HG03521 (cell line): Measurements from ENCODE around the gene PTPRG.

ENCODE experiments used
- ATAC-seq: cut with Tn5 transposase; IDR thresholded peaks from one replicate; pipeline ENCODE4 v1.9.1; 2021; ENCODE audit warnings: mild to moderate bottlenecking, moderate library complexity; ENCODE audit not compliant: unreplicated experiment

The PTPRG gene

DNA sequence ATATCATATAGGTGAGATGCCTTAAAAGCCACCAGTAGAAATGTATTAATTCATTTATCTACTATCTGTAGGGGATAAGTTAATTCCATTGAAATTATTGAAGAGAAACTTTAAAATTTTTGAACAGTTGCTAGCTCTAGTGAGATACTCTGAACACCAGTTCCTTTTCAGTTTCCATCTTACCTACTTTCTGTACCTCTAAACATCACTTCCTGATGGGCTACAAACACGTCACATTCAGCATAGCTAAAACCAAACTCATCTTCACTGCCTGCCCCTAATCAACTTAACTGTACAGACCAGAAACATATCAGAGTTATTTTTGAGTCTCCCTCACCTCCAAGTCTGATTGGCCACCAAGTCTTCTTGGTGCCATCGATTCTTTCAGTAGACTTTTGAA is 723.1 kb downstream of the PTPRG start:
- no peak for ATAC-seq

DNA sequence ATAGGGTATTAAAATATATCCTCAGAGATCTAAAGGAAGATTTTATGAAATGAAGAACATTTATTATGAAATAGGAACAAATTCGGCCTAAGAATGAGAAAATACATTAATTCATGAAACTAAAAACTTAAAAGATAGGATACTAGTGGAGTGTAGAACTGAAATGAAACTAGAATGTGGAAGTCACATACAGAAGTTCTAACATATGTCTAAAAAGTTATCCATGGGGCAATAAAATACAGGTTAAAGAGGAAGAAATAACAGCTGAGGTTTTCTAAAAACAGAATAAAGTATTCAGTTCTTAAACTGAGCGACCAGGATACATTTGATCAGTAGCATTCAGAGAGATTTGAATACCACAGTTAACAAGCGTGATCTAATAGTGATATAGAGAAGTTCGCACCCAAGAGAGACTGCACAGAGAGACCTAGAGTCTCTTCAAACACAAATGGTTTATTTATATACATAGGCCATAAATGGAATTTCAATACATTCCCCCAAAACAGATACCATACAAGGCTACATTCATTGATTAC is 726.1 kb downstream of the PTPRG start:
- no peak for ATAC-seq

DNA sequence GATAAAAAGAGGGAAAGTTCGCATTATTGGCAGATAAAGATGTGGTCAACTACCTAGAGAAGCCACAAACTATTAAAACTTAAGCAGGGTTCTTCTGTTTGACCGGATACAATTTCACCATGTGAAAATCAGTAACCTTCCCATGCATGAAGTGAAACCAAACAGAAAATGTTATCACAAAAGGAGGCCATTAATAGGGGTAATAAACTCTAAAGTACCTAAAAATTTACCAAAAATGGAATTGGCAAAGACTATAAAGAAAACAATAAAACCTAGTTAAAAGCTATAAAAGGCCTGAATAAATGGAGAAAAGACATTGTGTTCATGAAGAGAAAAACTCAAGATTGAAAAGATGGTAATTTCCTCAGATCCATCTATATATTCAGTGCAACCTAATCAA is 728.6 kb downstream of the PTPRG start:
- no peak for ATAC-seq

DNA sequence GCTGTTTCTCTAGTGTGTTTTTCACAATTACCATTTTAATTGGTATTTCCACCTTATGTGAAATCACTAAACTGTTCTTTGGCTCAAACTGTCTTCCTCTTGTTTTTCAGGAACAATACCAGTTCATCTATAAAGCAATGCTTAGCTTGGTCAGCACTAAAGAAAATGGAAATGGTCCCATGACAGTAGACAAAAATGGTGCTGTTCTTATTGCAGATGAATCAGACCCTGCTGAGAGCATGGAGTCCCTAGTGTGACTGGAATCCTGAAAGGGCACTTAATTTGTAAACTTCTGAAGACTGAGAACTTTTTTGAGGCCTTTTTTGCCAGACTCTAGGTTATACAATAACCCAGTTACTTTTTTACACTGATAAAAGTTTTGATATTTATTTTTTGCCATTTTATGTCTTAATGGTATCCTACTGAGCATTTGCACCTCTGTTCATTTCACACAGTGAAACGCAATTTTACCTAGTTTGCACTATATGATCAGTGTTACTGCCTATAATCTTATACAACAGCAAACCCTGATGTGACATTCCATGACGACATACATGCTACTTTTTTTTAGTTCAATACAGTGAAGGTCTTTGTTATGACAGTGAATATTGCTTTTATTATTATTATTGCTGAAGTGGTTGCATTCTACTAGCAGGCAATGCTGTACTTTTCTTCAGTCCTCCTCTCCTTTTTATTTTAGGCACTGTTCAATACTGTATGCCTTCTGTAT is 731.8 kb downstream of the PTPRG start:
- no peak for ATAC-seq

DNA sequence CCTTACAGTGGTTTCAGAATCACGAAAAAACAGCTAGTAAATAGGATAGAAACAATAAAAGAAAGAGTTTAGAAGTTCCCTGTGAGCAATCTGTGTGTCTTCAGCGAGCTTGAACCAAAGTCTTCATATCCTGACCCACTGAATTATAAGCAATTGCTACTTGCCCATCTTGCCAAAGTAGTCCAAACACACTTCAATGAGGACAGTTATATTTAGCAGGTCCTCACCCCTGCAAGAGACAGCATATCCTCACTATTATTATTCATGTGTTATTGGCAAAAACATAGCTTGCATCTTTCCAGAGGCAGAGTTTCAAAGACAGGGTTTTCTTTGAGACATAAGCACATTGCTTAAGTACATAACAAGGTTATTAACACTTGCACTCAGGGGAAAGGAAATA is 734.2 kb downstream of the PTPRG start:
- ATAC-seq = no peak

DNA sequence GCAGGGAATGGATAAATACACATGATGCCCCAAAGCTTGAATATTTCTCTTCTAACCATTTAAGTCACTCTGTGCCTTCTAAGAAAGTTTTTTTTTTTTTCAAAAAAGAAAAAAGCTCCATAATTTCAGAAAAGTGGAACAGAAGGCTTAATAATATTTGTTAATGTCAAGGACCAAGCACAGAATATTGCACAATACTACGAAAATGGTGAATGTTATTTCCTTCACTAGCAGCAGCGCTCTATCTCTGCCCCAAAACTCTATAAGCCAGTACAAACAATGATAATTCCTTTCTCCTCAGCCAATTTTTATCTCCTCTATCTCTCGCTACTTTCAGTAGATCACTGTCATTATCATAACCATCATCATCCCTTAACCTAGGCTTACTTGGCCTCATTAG is 739.2 kb downstream of the PTPRG start:
- no peak for ATAC-seq

DNA sequence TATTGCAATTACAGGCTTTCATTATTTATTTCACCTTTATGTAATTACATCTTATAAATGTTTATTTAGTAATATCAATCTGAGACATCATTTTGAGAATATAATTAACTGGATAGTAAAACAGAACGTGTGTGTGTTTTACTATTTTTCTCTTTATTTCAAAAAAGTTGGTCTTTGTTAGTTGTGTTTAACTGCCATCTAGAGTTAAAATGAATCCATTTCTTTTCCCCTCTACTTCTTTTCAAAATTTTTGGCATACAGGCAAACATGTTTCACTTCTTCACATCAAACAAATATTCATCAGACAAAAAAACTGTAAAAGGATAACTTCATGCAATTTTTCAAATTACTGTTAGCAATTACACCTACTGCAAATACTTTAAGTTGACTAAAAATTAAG is 750.8 kb downstream of the PTPRG start:
- ATAC-seq = no peak

DNA sequence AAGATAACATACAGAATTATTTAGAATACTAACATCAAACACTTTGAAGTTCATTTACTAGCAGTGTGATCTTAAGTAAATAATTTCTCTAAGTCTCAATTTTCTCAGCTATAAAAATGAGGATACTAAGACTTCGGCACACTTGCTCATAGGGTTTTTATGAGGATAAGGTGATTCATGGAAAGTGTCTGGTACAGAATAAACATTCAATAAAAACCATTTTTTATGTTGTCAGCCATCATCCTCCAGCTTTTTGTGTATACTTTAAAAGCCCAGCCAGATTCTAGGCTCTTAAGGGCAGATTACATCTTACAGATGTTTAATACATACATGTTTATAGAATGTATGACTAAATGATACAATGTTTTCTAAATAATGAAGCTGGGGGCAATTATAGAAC is 755.2 kb downstream of the PTPRG start:
- ATAC-seq = no peak

DNA sequence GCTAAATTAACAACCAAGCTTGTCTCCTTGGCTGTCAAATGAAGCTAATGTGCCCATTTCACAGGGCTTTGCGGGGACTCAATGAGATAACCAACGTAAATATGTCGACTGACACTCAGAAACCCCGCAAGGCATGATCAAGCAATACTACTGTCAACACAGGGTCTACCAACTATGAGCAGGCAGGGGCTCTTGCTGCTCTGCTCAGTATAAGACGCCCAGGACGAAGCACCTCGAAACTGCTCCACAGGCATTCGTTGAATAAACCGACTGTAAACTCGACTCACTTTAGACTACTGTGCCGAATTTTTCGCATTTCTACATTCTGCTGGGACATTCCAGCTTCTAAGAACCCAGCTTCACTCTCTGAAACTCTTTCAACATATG is 757.0 kb downstream of the PTPRG start:
- no peak for ATAC-seq

DNA sequence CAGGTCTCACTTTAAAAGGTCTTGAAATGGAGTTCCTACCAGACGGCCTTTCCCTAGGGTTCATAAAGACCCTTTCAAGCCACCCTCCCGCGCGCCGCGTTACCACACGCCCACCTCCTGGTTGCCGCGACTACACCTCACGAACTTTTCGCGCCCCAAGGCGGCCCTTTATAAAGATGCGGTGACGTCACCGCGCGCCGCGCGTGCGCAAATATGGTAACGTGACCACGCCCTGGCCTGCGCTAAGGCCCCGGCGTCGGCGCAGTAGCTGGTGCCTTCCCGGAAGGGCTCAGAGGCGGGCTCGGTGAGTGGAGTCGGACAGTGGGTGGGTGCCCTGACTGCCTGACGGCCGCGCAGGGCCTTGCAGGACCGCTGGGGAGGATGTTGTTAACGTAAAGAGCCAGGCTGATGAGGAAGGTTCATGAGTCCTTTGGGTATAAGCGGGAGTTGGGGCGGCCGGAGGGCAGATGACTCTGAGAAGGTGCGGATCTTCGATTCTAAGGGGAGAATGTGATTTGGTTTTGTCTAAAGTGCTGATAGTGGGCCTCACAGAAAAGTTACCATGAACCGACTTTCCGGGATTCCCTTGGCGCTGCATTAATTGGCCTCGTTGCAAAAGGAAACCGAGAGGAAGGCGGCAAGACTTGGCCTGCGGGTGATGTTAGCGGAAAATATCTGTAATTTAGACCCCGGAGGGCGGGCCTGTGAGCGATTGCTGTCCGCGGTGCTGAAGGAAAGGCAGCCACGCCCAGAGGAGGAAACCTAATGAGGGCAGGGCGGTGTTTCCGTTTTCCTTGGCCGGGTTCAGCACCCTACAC is 757.6 kb downstream of the PTPRG start:
- peak; percentile 99 for ATAC-seq

DNA sequence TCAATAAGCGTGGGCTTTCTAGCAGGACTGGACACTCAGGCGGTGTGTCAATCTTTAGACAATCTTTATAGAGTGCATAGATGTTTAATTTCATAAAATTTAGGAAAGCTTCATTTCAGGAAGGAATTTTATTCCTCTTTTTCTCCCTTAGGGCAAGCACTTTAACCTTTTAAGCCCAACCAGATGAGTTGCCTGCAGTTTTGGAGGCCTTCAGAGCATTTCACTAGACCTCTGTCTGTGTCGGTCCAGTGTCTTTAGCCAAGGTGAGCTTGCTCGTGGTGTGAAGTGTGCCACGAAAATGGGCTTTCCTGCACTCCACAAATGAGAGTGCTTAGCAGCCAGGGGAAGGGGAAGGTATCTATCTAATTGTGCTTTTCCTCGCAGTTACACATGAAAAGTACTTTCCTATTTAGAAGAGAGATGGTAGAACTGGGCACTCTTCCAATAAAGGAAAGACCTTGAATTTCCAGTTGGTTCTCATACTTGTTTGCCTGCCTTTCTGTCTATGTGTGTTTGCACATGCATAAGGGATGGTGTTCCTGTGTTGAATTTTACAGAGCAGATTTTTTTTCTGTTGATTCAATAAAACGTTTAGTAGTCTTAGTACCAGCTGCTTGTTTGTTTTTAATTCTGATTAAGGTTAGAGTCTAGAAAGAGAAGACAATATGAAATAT is 758.3 kb downstream of the PTPRG start:
- no peak for ATAC-seq

DNA sequence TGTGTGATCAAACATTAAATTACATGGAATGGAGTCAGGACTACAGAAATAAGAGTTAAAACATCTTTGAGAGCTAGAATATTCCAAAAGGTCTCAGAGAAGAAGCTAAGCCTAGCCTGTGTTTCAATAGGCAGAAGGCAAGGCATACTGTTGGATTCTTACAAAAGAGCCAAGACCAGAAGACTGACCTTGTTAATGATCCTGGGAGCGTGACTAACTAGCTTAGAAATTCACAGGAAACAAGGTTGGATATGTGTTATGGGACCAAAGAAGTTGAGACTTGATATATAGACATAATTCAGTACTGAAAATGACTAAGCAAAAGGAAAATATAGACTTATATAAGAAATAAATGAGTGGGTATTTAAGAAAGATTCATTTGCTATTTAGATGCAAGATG is 761.9 kb downstream of the PTPRG start:
- ATAC-seq = no peak

DNA sequence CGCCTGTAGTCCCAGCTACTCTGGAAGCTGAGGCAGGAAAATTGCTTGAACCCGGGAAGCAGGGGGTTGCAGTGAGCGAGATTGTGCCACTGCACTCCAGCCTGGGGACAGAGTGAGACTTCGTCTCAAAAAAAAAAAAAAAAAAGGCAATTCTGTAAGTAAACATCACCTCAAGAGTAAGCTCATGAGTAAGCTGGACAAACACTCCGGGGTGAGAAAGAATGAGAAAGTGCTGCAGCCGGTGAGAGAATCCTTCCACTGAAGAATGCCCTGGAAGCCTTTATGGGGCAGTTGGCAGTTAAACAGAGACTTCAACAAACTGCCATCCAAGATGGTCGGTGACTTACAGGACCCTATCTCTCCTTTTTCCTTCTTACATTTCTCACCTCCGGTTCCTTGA is 764.5 kb downstream of the PTPRG start:
- ATAC-seq = no peak

DNA sequence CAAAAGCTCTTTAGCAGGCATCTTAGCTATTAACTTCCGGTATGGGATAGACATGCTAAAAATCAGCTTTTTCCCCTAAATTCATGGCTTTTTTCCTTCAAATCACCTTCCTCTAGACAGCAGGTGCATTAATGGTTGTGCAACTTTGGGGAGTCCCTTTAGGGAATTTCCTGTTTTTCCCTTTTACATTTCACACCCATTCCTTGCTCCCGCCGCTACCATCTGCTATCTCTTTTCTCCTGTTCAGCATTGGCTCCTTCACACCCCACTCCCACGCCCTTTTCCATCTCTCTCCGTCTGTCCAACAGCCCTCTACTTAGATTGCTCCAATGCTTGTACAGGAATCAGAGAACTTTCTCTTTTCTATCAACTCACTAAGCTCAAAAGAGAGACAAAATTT is 768.6 kb downstream of the PTPRG start:
- ATAC-seq = no peak

DNA sequence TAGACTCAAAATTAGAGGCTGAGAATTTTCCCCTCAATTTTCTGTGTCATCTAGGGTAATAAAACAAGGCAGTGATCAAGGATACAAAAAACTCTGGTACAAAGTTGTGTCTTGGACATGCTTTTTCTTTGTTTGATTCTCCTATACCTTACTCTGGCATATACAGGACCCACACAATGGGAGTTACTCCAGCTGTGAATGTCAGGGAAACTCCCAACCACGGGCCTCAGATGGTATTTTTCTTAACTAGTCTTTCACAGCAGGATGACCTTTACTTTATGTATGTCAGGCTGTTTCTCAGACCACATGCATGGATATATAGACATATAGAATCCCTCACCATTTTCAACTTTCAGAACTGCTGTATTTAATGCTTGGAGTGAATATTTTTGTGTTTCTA is 770.6 kb downstream of the PTPRG start:
- ATAC-seq = no peak

DNA sequence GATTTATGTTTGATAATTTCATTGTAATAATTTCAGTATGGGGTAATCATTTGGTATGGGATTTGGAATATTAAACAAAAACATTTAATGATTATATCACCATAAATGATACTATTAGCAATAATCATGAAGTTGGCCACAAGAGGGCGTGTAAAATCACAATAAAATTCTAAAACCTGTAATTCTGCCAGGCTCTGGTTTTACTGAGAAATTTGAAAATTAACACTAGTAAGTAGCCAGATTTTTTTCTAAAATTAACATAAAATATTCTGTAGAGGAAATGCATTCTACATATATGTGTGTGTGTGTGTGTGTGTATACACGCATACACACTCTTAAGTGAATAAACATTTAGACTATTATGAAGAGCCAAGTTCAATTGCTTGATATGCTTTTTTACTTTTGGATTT is 771.5 kb downstream of the PTPRG start:
- no peak for ATAC-seq

DNA sequence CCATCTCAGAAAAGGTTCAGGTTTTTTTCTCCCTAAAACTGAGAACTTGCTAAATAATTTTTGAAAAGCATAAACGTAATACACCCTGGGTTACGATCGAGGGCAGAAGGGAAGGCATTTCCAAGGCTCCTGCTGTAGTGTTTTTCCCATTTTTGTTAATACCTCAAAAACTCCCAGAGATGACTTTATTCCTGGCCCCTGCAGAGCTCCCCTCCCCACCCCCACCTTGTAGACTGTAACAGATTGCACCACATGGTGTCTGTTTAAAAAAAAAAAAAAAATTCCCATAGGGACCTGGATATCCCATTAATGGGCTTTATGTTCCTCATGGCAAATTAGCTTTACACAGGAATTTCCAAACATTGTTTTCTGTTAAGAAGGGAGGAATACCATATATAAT is 773.8 kb downstream of the PTPRG start:
- no peak for ATAC-seq

DNA sequence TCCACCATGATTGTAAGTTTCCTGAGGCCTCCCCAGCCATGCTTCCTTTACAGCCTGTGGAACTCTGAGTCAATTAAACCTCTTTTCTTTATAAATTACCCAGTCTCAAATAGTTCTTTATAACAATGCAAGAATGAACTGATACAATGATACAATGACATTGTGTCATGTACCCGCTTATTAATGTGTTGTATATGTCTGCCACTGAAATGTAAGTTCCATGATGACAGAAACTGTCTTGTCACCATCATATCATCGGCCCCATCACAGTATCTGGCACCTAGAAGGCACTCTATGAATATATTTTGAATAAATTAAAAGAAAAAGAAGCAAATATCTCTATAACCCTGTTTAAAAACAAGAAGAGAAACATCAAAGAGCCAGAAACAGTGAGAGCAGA is 782.4 kb downstream of the PTPRG start:
- ATAC-seq = no peak
